HG02759 (cell line): ENCODE measurements around the gene GCKR.

ENCODE experiments used
- ATAC-seq: cut with Tn5 transposase; IDR thresholded peaks from one replicate; pipeline ENCODE4 v1.9.1; 2021; ENCODE audit warnings: mild to moderate bottlenecking, moderate library complexity; ENCODE audit not compliant: unreplicated experiment

The GCKR gene, protein sequence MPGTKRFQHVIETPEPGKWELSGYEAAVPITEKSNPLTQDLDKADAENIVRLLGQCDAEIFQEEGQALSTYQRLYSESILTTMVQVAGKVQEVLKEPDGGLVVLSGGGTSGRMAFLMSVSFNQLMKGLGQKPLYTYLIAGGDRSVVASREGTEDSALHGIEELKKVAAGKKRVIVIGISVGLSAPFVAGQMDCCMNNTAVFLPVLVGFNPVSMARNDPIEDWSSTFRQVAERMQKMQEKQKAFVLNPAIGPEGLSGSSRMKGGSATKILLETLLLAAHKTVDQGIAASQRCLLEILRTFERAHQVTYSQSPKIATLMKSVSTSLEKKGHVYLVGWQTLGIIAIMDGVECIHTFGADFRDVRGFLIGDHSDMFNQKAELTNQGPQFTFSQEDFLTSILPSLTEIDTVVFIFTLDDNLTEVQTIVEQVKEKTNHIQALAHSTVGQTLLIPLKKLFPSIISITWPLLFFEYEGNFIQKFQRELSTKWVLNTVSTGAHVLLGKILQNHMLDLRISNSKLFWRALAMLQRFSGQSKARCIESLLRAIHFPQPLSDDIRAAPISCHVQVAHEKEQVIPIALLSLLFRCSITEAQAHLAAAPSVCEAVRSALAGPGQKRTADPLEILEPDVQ

GRCh38 chr2:27496357-27497287 lies at the start of gene GCKR:
GCKR (plus strand) TSS chr2:27496839; CDS start chr2:27496905, 66 bp downstream.
- no peak for ATAC-seq

DNA sequence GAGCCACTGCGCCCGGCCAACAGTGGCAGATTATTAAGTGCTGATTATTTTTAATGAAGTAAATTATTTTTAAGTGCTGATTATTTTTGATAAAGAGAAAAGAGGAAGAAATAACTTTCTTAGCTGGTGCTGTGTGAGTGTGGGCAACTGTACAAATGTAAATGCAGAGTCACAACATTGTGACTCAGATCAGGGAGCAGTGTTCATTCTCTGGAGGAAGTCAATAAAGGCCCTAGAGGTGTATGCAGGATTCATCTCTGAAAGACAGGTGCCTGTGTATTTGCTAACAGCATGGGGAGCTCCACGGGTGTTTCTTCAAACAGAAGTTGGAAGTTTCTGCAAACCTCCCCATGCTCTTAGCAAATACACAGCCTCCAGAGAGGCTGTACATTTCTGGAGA lies 48.3 kb upstream of the GCKR start:
- ATAC-seq, result no peak

- ATAC-seq, result no peak
Observed at GRCh38 chr2:27451095-27451494, 45.5 kb upstream of the GCKR start.

DNA sequence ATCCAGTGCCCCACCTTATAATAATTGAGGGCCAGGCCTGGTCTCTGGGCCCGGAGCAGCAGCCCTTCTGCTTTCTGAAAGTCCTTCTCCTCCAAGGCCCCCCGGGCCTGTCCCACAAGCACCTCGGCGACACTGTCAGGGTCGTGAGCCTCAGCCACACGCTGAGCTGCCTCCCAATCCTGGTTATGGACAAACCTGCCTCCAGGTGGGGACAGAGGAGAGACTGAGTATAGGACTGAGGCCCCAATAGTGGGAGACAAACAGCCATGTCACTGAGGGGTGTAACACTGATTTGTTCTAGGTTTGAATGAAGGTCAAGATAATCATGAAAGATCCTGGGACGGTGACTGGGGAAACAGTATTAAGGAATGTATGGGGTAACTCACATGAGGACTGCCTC lies 42.7 kb upstream of the GCKR start:
- ATAC-seq, result no peak

GRCh38 chr2:27461118-27461517 lies 35.5 kb upstream of the GCKR start:
- ATAC-seq, result no peak

GRCh38 chr2:27464443-27464842 lies 32.2 kb upstream of the GCKR start:
- ATAC-seq, result no peak

- no peak for ATAC-seq
Observed at GRCh38 chr2:27471961-27472360, 24.7 kb upstream of the GCKR start.

GRCh38 chr2:27485496-27485895 lies 11.1 kb upstream of the GCKR start:
- no peak for ATAC-seq

DNA sequence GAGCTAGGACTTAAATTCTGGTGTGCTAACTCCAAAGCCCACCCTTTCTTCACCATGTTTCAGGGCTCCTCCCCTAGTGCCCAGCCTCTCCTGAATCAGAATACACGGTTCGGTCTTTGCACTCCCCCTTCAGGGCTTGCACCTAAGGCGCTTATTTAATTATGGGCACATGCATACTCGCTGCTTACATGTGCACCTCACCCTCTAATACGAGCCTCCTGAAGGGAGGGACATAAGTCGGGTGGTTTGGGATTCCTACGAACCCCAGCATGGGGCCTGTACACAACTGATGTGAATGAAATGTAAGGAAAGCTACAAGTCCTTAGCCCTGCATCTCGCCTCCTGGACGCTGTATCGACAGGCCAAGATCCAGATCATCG lies 7.5 kb upstream of the GCKR start:
- peak; percentile 2 for ATAC-seq

DNA sequence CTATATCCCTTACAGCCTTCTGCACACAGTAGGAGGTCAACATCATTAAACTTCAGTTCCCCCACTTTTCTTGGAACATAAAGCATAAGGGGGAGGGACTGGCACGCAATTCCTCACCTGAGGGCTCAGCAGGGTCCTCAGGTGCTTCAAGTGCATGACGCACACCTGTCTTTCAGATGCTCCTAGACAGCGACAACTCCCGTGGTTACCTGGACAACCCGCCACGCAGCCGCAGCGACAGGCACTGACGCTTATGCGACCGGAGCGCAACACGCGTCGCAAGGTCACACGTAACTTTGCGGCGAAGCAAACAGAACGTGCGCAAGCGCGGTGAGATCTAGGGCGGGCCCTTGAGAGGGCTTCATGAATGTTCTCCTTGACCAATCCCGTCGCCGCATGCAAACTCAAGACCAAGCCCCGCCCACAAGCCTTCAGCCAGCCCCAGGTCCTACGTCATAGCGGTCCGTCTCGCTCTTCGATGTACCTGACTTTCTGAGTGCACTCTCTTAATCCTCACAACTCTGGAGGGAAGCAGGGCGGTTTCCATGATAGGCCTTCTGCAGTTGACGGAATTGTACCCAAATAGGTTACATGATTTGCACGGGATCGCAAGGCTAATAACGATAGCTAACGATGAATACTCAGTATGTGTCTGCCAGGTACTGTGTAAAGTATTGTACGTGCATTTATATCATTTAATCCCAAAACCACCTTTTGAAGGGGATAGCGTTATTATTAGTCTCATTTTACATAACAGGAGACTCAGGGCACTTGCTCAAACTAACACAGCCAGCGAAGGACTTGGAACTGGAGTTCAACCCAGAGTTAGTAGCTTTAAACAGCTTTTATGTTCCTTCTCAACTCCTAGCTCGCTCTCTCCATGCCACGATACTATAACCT lies 6.9 kb upstream of the GCKR start, which contains the start of gene IFT172:
TSS of gene IFT172 (minus strand) at position 246 of the 900 bp plus-strand sequence. CDS start at position 156, 90 bp downstream.
- ATAC-seq, result peak; percentile 98

DNA sequence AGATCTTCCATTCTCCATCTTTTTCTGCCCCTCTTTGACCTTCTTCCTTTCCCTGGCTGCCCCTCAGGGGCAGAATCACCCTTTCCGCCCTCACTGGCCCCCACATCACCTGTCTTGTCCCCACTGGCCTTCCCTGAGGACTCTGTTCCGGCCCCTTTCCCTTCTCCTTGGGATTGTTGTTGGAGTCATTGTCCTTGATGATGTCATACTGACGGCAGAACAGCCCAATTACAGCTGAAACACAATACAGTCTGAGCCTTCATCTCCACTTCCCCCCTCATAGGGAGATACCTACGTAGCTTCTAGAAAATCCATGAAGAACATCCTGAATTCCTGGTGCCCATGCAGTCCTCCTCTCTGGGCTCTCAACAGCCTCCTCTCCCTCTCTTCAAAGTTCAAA lies 4.1 kb upstream of the GCKR start:
- no peak for ATAC-seq

- ATAC-seq, result no peak
Observed at GRCh38 chr2:27493948-27494283, 2.7 kb upstream of the GCKR start.

DNA sequence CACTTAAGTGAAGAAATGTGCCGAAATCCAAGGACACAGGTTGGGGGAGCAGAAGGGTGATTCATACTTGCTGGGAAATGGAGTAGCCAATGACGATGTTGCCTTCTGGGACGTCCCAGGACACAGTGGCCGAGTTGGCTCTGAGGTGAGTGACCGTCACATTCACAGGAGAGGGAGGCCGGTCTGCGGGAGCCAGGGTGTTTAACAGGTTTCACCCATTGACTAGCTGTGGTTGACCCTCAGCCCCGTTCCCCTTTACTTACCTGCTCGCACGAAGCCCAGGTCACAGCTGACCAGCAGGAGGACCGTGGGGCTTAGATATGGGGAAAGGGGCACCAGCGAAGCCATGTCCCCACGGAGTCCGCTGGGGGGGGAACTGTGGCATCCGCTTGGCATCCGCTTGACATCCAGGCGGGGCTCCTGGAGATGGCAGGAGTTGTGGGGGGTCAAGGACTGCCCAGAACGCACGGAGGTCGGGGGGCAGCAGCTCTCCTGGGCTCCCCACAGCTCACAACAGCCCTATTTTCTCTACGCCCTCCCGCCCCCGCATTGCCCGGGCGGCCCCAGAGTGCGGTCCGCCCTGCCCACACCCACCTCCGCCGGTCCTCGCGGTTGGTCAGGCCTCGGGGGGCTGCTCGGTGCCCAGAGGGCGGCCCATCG lies 2.2 kb upstream of the GCKR start:
- no peak for ATAC-seq

DNA sequence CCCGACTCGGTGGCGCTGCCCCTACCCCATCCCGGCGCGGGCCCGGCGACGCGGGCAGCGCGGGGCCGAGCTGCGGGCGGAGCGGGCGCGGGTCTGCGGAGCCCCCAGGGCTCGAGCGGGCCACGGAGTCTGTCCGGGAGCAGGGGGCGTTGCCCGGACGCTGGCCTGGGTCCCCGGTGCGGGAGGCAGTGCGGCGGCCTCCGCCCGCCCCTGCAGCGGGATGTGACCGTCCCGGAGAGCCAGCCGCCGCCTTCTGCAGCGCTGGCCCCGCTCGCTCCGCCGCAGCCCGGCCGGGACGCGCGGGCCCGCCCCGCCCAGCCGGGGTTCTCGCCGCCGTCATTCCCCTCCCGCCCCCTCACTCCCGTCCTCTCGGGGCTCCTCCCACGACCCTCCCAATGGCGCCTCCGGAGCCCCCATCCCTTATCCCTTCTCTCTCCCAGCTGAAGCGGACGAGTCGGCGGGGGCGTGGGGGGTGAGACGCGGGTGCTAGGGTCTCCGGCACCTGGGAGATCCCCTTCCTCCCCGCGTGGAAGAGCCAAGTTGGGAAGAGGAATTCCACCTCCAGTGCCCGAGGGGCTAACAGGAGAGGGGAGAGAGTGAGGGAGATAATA lies 1.6 kb upstream of the GCKR start, which contains the start of gene FNDC4:
TSS of gene FNDC4 (minus strand) at position 257 of the 611 bp plus-strand sequence. CDS start 521 bp downstream, outside the sequence.
- no peak for ATAC-seq

GRCh38 chr2:27495840-27496356 lies 741 bp upstream of the GCKR start:
- ATAC-seq, result no peak

- no peak for ATAC-seq
Observed at GRCh38 chr2:27497288-27497627, 619 bp downstream of the GCKR start.

DNA sequence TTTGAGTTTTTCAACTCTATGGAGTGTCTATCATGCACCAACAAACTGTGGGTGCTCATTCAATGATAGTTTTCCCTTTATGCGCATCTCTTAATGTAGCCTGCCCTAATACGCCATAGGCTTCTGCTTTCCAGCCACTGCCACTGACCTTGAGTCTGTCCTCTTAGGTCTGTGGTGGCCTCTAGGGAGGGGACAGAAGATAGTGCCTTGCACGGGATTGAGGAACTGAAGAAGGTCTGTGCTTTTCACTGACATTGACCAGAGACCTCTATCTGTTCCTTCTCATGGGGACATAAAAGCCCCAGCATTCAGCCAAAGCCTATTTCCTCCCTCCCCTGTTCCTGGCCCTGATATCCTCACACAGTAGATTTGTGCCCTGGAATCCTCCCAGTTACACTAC lies 2.3 kb downstream of the GCKR start:
- no peak for ATAC-seq

GRCh38 chr2:27501042-27501441 lies 4.4 kb downstream of the GCKR start:
- no peak for ATAC-seq

GRCh38 chr2:27502142-27502541 lies 5.5 kb downstream of the GCKR start:
- ATAC-seq, result no peak
